Activated T-cell treated with anti-CD3 and anti-CD28 coated beads for 1 hour (primary cell): Measurements from ENCODE around the gene GLIPR1.
A peak's percentile ranks its signal among the peaks of the same experiment; 100 is the strongest.
"Not testable (repeated sequence)": the region's sequence is repeated elsewhere in the genome, so short reads cannot be mapped to it uniquely, and the experiment has no call there.

Source experiments
- DNase-seq: peaks from one replicate; pipeline ENCODE4 v3.0.0-alpha.2; 2020; ENCODE audit warnings: low read depth

GLIPR1 gene

DNA sequence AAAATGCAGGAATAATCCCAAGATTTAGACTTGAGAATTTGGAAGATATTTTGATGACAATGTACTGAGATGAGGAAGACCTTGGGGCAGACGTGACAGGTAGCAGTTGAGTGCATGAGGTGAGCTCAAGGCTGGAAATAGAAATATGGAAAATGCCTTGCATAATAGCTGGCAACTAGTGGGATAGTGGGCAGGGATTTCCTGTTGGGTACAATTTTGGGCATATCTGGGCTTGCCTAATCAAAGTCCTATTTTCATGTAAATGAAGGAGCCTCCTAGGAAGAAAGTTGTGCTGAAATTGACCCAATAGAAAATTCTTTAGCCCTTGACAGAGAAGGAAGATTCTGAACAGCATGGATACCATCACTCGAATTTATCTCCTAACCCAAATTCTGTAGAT, 6.4 kb upstream of the GLIPR1 start:
- no peak for DNase-seq

DNA sequence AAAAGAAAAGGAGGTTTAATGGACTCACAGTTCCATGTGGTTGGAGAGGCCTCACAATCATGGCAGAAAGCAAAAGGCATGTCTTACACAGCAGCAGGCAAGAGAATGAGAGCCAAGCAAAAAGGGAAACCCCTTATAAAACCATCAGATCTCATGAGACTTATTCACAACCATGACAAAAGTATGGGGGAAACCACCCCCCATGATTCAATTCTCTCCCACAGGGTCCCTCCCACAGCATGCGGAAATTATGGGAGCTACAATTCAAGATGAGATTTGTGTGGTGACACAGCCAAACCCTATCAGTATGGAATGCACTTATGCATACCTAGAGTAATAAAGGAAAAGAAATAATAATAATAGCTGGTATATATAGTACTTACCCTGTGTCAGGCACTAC, 4.5 kb upstream of the GLIPR1 start:
- DNase-seq = no peak

DNA sequence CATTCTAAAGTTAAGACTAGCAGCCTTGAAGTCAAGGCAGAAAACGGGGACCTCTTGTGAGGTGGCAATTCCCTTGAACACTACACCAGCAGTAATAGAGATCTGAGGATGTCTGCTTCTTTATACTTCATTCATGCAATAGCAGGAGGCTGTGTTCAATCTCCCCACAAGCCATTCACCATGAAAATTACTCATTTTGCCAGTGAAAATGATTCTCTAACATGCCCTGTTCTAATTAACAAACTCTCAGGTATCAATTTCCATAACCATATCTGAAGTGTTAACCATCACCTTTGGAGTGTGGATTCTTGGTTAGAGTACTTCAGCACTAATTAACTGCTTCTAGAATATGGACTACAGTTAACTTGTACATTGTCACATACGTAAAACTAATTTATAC, 3.4 kb upstream of the GLIPR1 start:
- no peak for DNase-seq

DNA sequence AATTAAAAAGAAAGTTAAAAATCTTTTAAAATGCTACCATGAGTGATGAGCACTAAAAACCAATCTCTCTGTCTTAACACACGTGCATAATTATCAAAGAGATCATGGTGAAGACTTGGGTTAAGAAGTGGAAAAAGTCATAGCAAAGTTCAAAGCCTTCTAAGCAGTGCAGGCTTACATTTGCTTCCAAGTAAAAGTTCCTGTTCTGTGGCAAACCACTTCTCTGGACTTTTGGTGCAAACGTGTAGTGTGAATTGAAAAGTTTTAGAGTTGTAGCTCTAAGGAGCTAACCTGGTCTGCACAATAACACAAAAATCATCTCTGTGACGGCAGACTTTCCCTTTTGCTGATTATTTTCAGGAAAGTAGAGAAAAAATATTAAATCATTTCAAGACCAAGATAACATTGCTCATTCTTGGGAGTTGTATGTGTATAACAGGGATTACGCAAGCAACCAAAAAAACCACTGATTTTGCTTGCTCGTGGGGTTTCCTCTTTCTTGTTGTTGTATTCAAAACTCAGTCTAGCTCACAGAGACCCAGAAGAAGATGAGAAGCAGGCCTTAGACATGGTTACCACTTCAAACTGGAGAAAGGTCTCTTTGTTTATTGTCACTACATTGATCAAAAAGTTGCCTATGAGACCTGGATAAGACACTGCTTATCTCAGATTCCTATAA, 2.3 kb upstream of the GLIPR1 start:
- no peak for DNase-seq

DNA sequence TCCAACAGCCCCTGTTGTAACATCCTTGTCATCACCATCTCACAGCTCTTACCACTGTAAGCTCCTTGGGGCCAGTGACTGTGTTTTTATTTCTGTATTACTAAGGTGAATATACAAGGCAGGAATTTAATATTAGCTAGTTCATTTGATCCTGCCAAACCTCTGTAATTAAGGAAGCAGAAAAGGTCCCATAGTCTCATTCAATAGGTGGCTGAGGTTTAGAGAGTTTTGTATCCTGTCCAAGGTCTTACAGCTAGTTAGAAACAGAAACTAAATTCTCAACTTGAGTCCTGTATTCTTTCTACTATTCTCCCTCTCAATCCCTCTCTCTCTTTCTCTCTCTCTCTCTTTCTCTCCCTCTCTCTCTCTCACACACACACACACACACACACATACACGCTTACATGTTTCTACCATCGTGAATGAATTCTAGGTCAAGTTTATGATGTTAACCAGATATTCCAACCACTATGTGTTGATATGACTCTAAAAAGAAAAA, 543 bp upstream of the GLIPR1 start:
- no peak for DNase-seq

DNA sequence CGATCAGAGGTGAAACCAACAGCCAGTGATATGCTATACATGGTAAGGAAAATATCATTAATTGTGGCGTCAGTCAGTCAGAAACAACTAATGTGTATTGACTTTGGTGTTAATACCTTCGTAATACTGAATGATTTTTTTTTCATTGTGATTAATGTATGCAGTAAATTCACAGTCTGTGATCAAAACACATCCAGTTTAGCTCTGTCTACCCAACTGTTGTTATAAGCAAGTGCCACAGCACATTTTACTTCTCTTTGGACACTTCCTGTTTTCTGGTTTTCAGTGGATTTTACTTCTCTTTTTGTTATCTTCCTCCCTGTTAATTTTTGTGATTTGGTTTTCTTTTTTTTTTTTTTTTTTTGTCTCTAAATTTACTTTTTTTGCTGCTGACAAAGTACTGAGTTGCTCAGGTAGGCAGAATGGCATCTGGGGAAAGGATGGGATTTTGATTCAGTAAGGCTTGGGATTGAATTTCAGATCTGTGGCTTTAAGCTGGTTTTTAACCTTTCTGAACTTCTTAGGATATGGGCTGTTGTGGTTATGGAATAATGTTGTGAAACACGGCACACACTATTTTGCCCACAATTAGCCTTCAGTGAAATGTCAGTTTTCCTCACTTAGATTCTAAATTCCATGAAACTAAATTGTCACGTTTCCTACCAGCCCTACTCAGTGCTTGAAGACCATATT, 604 bp downstream of the GLIPR1 start:
- DNase-seq = no peak

DNA sequence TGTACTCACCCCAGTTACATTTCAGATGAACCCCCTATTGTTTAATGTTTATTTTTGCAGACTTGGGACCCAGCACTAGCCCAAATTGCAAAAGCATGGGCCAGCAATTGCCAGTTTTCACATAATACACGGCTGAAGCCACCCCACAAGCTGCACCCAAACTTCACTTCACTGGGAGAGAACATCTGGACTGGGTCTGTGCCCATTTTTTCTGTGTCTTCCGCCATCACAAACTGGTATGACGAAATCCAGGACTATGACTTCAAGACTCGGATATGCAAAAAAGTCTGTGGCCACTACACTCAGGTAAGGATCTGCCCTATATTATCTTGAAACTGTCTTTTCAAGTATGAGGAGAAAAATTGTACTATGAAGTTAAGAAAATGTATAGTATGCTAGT, 1.2 kb downstream of the GLIPR1 start:
- DNase-seq = no peak

DNA sequence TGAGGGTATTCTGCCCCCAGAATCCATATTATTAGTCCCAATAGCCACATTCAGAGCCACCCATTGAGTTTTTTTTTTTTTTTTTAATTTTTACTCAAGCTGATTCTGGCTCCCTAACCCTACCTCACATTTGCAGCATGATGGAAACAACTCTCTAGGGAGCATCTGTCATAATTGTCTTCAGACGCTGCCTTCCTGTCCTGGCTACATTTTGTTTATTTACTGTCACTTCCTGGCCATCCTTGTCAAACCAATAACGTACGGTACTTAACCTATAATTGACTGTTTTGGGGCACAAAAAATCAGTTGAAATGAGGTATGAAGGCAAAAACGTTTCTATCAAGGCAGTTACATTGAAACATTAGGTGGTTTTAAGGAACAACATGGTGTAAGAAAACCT, 2.1 kb downstream of the GLIPR1 start:
- no peak for DNase-seq

DNA sequence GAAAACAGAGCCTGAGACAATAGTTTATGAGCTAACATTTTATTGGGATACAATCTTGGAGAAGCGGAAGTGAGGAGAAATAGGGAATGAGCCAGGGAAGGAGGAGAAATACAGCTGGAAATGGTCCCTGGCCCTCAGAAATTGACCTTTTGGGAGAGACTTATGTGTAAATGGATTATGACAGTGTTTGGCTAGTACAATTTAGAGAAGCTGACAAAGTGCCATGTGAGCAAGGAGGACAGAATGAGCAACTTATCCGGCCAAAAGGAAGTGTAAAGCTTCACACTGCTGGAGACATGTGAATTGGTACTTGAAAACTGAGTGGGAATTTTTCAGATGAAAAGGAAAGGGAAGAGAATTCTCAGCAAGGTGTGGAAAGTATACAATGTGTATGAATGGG, 2.9 kb downstream of the GLIPR1 start:
- DNase-seq = no peak

DNA sequence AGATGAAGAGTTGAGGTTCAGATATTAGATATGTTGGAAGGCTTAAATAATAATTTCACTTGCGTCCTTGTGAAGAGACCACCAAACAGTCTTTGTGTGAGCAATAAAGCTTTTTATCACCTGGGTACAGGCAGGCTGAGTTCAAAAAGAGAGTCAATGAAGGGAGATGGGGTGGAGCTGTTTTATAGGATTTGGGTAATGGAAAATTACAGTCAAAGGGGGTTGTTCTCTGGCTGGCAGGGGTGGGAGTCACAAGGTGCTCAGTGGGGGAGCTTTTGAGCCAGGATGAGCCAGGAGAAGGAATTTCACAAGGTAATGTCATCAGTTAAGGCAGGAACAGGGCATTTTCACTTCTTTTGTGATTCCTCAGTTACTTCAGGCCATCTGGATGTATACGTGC, 3.9 kb downstream of the GLIPR1 start:
- not testable (repeated sequence) for DNase-seq

DNA sequence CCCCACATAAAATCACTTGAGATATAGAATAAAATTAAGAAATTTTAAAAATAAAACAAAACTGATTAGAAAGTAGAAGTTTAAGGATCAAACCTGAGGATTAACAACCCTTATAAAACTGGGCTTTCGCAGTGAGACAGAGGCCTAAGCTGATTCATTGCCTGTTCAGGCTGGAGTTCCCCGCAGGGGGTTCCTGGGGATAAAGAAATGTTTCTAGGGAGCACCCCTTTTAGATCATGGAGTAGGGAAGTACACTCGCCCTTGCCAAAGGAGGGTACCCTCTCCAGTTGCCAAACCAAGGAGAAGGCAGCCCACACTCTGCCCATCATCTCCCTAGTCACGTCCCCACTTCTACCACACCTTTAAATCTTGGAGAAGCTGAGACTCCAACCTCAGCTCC, 6.8 kb downstream of the GLIPR1 start:
- DNase-seq = no peak

DNA sequence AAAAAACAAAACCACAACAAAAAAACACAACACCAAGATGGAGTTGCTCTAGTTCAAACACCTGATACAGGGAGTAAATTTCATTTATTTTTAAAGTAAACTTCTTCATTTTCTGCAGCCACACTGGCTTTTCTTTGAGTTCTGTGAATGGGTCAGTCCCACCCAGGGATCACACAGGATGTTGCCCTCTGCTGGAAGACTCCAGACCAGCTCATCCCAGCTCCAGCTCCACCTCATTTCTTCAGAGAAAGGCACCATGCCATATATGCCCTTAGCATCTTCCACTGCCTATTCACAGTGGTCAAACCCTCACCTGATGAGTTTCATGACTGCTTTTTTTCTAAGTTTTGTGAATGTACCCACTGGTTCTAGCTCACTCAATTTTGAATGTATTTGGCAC, 8.0 kb downstream of the GLIPR1 start:
- DNase-seq = no peak

DNA sequence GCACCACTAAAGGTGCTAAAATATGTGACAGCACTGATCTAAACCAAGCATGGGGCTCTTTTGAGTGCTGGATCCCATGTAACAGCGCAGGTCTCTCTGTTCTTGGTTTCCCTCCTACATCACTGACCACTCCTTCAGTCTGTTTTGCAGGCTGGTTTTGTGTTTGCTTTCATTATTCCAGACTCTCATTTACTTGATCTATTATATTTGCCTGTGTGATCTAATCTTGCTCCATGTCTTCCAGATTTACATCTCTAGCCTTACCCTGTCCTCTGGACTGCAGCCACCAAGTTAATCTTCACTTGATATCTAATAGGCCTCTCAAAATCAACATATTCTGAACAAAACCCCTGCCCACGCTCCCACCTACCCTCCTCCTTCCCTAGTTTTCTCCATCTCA, 8.6 kb downstream of the GLIPR1 start:
- no peak for DNase-seq

DNA sequence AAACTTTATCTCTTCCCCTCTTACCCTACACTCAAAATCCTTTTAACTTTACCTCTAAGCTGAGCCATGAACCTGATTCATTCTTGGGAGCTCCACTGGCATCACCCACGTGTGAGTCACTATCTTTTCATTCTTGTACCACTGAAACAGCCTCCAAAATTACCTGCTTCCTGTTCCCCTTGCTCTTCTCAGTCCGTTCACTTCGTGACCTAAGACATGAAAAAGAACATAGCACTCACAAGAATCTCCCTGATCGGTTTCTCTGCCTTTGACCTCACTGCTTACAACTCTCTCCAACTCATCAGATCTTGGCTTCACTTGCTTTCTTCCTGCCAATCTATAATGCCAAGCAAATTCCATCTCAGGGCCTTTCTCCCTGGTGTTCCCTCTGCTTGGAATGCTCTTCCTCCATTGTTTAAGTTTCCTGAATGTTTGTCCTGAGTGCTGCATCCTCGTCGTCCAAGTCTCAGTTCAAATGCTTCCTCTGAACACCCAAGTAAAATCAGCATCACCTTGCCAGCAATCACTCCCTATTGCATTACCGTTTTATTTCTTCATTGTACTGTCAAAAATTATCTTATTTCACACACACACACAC, 9.2 kb downstream of the GLIPR1 start:
- no peak for DNase-seq

DNA sequence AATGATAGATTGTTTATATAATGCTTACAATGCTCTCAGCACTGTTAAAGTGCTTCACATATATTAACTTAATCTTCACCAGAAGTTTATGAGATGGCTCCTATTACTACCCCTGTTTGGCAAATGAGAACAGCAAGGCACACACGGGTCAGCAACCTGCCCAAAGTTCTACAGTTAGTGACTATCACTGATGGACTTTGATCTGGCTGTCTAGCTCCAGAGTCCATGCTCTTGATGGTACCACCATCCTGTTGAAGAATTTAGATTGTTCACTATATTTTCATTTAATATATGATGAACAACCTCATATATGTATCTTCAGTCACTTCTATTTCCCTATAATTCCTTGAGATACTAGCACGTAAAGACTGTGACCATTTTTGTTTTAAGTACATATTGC, 10.6 kb downstream of the GLIPR1 start:
- DNase-seq = no peak

DNA sequence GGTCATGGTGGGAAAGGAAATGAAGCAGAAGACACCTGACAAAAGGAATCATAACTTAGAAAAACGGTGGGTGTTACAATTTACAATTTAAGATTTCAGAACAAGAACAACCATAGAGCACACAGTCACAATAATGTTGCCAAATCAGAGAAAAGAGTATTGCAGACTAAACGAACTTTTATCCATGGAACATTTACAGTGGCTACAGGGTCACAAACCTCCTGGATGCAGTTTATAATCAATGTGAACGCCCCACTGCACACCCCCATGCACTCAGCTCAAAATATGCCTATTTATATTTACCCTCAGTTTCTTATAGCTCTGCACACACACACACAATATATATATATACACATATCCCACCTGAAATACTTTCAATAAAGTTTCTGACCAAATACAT, 22.9 kb downstream of the GLIPR1 start:
- no peak for DNase-seq

DNA sequence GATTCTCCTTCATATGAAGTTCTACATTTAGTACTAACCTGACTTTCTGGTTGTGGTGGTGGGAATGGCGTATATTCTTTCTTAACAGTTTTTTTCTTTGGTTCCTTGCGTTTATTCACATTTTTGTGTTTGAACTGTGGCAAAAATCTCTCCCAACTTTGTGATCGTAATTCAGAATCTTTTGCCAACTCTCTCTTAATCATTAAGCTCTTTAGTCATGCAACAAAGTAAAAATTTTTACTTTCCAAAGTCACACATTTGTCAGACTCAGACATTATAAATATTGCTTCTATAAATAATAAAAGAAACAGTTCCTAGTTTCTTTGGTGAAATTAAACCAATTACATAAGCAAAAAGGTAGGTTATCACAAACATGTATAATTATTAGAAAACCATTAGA, 23.3 kb downstream of the GLIPR1 start:
- DNase-seq = no peak

DNA sequence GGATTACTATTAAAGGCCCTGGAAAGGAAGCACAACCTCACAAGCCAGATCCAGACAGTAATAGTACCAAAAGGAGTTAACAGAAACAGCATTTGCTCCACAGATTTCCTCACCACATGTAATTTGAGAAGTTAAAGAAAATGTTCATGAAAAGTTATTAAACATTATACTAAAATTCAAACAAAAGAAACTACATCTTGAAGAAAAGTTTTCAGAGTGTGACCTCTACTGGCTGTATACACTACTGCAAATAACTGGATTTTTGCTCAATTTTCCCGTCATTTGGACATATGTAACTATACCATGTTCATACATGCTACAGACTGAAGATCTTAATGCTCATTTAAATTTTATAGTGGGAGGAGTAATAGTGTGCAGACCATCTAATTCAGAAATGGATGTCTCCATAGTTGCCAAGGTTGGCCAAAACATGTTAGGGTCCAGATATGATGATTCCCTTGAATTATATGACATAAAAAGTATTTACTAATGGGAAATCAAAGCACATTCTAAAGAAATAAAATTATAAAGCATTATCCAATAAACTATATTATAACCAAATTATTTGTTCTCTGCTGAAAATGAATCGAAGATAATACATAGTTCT, 25.3 kb downstream of the GLIPR1 start:
- DNase-seq = no peak

DNA sequence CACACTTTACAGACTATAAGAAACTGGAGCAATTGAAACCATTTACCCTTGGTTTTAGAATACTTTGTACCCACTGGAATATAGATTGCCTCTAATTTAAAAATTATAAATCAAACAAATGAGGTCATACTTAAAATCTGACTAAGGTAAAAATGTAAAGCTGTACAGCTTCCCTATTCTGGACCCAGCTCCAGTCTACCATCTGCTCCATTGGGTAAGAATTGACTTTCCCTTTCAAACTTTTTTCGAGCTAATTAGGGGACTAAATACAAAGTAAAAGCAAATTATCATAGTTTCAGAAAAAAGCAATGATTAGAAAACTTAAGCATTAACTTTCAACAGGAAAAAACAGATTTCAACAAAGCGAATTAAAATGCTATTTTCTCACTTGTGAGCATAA, 26.5 kb downstream of the GLIPR1 start:
- DNase-seq = no peak

DNA sequence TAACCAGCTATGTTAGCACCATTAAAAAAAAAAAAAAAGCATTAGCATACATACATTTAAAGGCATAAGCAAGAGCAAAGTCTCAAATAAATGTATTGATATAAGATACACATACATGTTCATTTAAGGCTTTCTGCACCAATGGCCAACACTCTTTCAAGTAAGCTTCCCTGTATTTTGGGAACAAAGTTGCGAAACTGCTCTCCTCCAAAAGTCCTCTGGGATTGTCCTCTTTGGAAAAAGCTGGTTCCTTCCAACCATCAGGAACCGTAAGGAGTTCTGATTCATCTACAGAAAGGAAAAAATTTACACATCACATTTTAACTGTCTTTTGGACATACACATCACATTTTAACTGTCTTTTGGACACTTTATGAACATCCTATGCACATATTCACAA, 27.6 kb downstream of the GLIPR1 start:
- no peak for DNase-seq

DNA sequence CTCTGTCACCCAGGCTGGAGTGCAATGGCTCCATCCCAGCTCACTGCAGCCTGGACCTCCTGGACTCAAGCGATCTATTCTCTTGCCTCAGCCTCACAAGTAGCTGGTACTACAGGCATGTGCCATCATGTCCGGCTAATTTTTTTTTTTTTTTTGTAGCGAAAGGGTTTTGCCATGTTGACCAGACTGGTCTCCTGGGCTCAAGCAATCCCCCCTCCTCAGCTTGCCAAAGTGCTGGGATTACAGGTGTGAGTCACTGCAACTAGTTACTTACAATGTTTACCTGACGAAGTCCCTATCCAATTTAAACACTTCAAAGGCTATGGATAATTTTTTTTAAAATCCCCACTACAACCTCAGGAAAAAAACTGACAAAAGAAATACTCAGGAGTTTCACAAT, 29.1 kb downstream of the GLIPR1 start:
- no peak for DNase-seq

DNA sequence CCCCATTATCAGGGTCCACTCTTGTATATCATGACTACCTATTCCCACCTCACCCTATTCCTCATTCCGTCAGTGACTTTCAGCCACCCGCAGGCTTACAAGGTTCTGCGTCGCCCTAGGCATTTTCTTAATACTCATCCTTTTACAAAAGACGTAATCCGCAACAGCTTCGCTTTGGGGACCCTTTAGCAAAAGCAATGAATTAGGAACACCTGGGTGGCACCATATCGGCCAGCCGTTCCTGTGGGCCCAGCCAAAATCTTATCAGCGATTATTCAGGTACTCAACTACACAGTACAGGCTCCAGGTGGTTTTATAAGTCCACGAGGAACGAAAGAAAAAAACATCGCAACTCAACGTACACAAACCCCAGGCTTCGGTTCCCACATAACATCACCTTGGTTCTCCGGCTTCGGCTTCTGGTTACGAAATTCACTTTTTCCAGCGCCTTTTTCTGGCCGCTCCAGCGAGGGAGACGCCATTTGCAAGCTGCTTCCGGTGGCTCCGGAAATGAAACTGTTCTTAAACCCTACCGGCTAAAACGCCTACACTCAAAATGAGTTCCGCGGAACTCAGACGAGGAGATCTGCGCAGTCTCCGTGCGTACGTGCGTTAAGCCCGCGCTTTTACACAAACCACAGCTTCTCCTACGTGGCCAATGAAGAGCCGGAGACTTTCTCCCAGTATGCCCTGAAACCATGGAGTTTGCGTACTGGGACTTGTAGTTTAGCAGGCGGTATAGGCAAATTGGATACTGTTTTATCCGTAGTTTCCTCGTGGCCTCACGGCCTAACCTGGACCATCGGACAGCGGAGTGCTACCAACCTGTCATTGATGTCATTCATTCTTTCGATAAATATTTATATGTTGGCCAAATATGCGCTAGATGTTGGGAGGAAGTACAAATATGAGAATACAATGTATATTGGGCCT, 30.8 kb downstream of the GLIPR1 start, which contains the start of gene KRR1:
Gene KRR1 (minus strand): TSS at position 494 of the 933 bp plus-strand sequence. CDS start 12 bp downstream, at position 482.
- peak; percentile 79 for DNase-seq
